Panc1 (cell line): Measurements from ENCODE around the gene CHST1. TPM values are rescaled to one million over a fixed set of nuclear protein-coding genes. Genes with fewer than 3 reads are reported as not detected.

ENCODE experiments used
- ATAC-seq: fragments of 200-7000 bp; cut with Tn5 transposase; 2 replicates; pipeline ENCODE4 v1.9.1; 2020; ENCODE audit warnings: mild to moderate bottlenecking, moderate library complexity
- BruUV-seq: library from RNA; stranded (reverse); fragments of 400-500 nt; replicated peaks from 2 replicates; lab custom pipeline; 2021; lab: Mats Ljungman, UMichigan
- CTCF ChIA-PET: fragments of 300-600 bp; sonication (Branson Sonifier 250); formaldehyde crosslinking; loops from one replicate; lab custom pipeline; 2022; ENCODE audit warnings: antibody characterized with exemption; lab: Charles Lee
- POLR2A ChIA-PET: fragments of 300-600 bp; sonication (Branson Sonifier 250); formaldehyde crosslinking; loops from one replicate; lab custom pipeline; 2022; ENCODE audit warnings: antibody characterized with exemption; lab: Charles Lee
- DNase-seq: peaks from one replicate; pipeline ENCODE4 v3.0.0-alpha.2; 2010; ENCODE audit warnings: low read depth, low spot score
- H3K27ac ChIP-seq: 2 replicates; pipeline ENCODE4 v1.5.1; 2011; ENCODE audit warnings: mild to moderate bottlenecking, low read length, inconsistent platforms
- H3K27me3 ChIP-seq: fragments of 200-500 bp; sonication (Bioruptor generic); 2 replicates; pipeline ENCODE4 v1.6.0; 2014; ENCODE audit warnings: low read length, inconsistent platforms; ENCODE audit not compliant: control insufficient read depth, insufficient read depth
- H3K36me3 ChIP-seq: fragments of 200-500 bp; sonication (Bioruptor generic); 2 replicates; pipeline ENCODE4 v1.5.1; 2014; ENCODE audit warnings: inconsistent platforms, mild to moderate bottlenecking, low read length, moderate library complexity; ENCODE audit not compliant: control insufficient read depth, insufficient read depth
- H3K4me1 ChIP-seq: 2 replicates; pipeline ENCODE4 v1.5.1; 2011; ENCODE audit warnings: inconsistent platforms, mild to moderate bottlenecking, low read length, moderate library complexity; ENCODE audit not compliant: control insufficient read depth, insufficient read depth
- H3K4me3 ChIP-seq, 2 experiments: 2 replicates each; pipeline ENCODE4 v1.5.1; 2011 to 2012; ENCODE audit warnings: low read depth in 2 of 2, low read length in 2 of 2, mild to moderate bottlenecking in 2 of 2, inconsistent platforms in 1 of 2, moderate library complexity in 1 of 2
- H3K9me3 ChIP-seq: fragments of 200-500 bp; sonication (Bioruptor generic); 2 replicates; pipeline ENCODE4 v1.5.1; 2014; ENCODE audit warnings: low read depth, mild to moderate bottlenecking, inconsistent platforms, low read length, moderate library complexity; ENCODE audit not compliant: control insufficient read depth, insufficient read depth
- CTCF ChIP-seq: fragments of 450-650 bp; IDR thresholded peaks from 2 replicates; pipeline ENCODE4 v1.5.1; 2017; ENCODE audit warnings: mild to moderate bottlenecking
- POLR2AphosphoS5 ChIP-seq: IDR thresholded peaks from 2 replicates; pipeline ENCODE4 v1.6.1; 2012; ENCODE audit warnings: mild to moderate bottlenecking, low read depth, low read length, moderate library complexity
- REST ChIP-seq, 2 experiments: IDR thresholded peaks; 2 replicates each; pipeline ENCODE4 v1.6.1; 2011 to 2012; ENCODE audit warnings: low read depth in 2 of 2, control low read depth in 1 of 2, low read length in 1 of 2, mild to moderate bottlenecking in 1 of 2, moderate library complexity in 1 of 2; ENCODE audit not compliant: insufficient read depth in 1 of 2
- SIN3A ChIP-seq: IDR thresholded peaks from 2 replicates; pipeline ENCODE4 v1.6.1; 2012; ENCODE audit warnings: low read depth, mild to moderate bottlenecking, low read length, moderate library complexity, borderline replicate concordance; ENCODE audit not compliant: insufficient read depth
- TCF7L2 ChIP-seq: IDR thresholded peaks from 2 replicates; pipeline ENCODE4 v1.6.1; 2011; ENCODE audit warnings: mild to moderate bottlenecking, low read depth, low read length, inconsistent platforms
- in situ Hi-C: cut with HindIII; loops from 2 replicates; pipeline ENCODE4 v1.10.0; 2016; ENCODE audit warnings: low sequenced_read_pairs, low pct_unique_long_range_greater_than_20kb
- intact Hi-C: fragments of 100-400 bp; cut with micrococcal nuclease; formaldehyde crosslinking; loops from one replicate; pipeline ENCODE4 v1.10.0; 2022; ENCODE audit not compliant: unreplicated experiment
- total RNA-seq: library from RNA; stranded (reverse); gene quantifications from one replicate; pipeline ENCODE4 v1.2.1, GENCODE V29; 2021; ENCODE audit not compliant: unreplicated experiment

The CHST1 gene
- total RNA-seq, 1 experiment from 2014 or later: not detected

GRCh38 chr11:45649544-45650165, 15.8 kb downstream of the CHST1 start:
- H3K36me3 ChIP-seq: no peaks in the 10 kb centered on the region
- H3K27me3 ChIP-seq: peaks cover 3% of the 10 kb centered on the region; the same call in 1 of the 2 replicates
- ATAC-seq (no peak), DNase-seq (no peak)
- in situ Hi-C loops (no loop called here), intact Hi-C loops (loop anchor here (10.0 kb wide), 1 partner anchor 275 kb away; no protein-coding TSS in a partner anchor)
- TF ChIP-seq REST (IDR thresholded peaks at IDR 0.05; ENCODE audit: insufficient read depth in 1 of 2, low read depth in 2 of 2, low read length in 1 of 2): no peak
- TF ChIP-seq TCF7L2: no peak
- TF ChIP-seq SIN3A: no peak
- TF ChIP-seq CTCF: no peak
- no peak for TF ChIP-seq POLR2AphosphoS5
- H3K9me3 ChIP-seq: no peaks in the 10 kb centered on the region
- no peak overlapping the region for H3K27ac ChIP-seq
- POLR2A ChIA-PET: no interaction called here
- no TSS peak for BruUV-seq
- CTCF ChIA-PET: interaction anchor here (0.6 kb wide), 1 partner anchor 18 kb away, joined by 6 read pairs; no protein-coding TSS in a partner anchor
- H3K4me1 ChIP-seq: no peaks in the 10 kb centered on the region
- no peak overlapping the region for H3K4me3 ChIP-seq

GRCh38 chr11:45648931-45649330, 16.5 kb downstream of the CHST1 start:
- POLR2A ChIA-PET: no interaction called here
- TF ChIP-seq CTCF: no peak
- no peak for TF ChIP-seq POLR2AphosphoS5
- no peak for TF ChIP-seq TCF7L2
- no peak for TF ChIP-seq REST (IDR thresholded peaks at IDR 0.05; ENCODE audit: insufficient read depth in 1 of 2, low read depth in 2 of 2, low read length in 1 of 2)
- TF ChIP-seq SIN3A: no peak
- no peaks in the 10 kb centered on the region for H3K9me3 ChIP-seq
- ATAC-seq (no peak), DNase-seq (no peak)
- intact Hi-C loops: no loop called here
- H3K36me3 ChIP-seq: no peaks in the 10 kb centered on the region
- BruUV-seq: no TSS peak
- H3K27ac ChIP-seq: no peak overlapping the region
- peaks cover 6% of the 10 kb centered on the region for H3K27me3 ChIP-seq
- CTCF ChIA-PET: interaction anchor here (0.6 kb wide), 1 partner anchor 19 kb away, joined by 6 read pairs; no protein-coding TSS in a partner anchor
- H3K4me3 ChIP-seq: no peak overlapping the region
- H3K4me1 ChIP-seq: no peaks in the 10 kb centered on the region
- in situ Hi-C loops: no loop called here
